KMS-11 (cell line): ENCODE data around the gene PPARG.

Experiments used
- H2AFZ ChIP-seq: fragments of 200-600 bp; sonication (generic); 2 replicates; pipeline ENCODE4 v1.6.1; 2016; ENCODE audit warnings: antibody characterized with exemption, mixed run types, low read depth
- H3K27ac ChIP-seq: fragments of 200-600 bp; sonication (generic); 2 replicates; pipeline ENCODE4 v1.6.1; 2016; ENCODE audit warnings: mild to moderate bottlenecking, mixed run types
- H3K27me3 ChIP-seq: fragments of 200-600 bp; sonication (generic); 2 replicates; pipeline ENCODE4 v1.6.1; 2017; ENCODE audit warnings: mild to moderate bottlenecking, low read depth, mixed run types, moderate library complexity; ENCODE audit not compliant: insufficient read depth
- H3K36me3 ChIP-seq: fragments of 200-600 bp; sonication (generic); 2 replicates; pipeline ENCODE4 v1.6.1; 2017; ENCODE audit warnings: mild to moderate bottlenecking, mixed run types; ENCODE audit not compliant: insufficient read depth
- H3K4me1 ChIP-seq: fragments of 200-600 bp; sonication (generic); 2 replicates; pipeline ENCODE4 v1.6.1; 2016; ENCODE audit warnings: mild to moderate bottlenecking, low read depth, mixed run types; ENCODE audit not compliant: poor library complexity, severe bottlenecking
- H3K4me2 ChIP-seq: fragments of 200-600 bp; sonication (generic); 2 replicates; pipeline ENCODE4 v1.7.0; 2016; ENCODE audit warnings: mild to moderate bottlenecking, mixed run types
- H3K4me3 ChIP-seq: fragments of 200-600 bp; sonication (generic); IDR thresholded peaks from 2 replicates; pipeline ENCODE4 v1.6.1; 2017; ENCODE audit warnings: low read depth, low read length, mixed read lengths; ENCODE audit not compliant: insufficient read depth
- H3K79me2 ChIP-seq: fragments of 200-600 bp; sonication (generic); 2 replicates; pipeline ENCODE4 v1.6.1; 2016; ENCODE audit warnings: low read depth, mixed run types; ENCODE audit not compliant: insufficient read depth
- H3K9ac ChIP-seq: fragments of 200-600 bp; sonication (generic); 2 replicates; pipeline ENCODE4 v1.6.1; 2016; ENCODE audit warnings: mild to moderate bottlenecking, mixed run types
- H4K20me1 ChIP-seq: fragments of 200-600 bp; sonication (generic); 2 replicates; pipeline ENCODE4 v1.6.1; 2016; ENCODE audit warnings: mild to moderate bottlenecking, mixed run types; ENCODE audit not compliant: insufficient read depth
- TF ChIP-seq, protein P1 (sequence below): fragments of 200-600 bp; sonication (generic); conservative IDR thresholded peaks from 2 replicates; pipeline ENCODE4 v1.6.1; 2017; ENCODE audit warnings: low read depth, mild to moderate bottlenecking, antibody characterized with exemption, low read length, moderate library complexity, mixed read lengths

PPARG gene

DNA sequence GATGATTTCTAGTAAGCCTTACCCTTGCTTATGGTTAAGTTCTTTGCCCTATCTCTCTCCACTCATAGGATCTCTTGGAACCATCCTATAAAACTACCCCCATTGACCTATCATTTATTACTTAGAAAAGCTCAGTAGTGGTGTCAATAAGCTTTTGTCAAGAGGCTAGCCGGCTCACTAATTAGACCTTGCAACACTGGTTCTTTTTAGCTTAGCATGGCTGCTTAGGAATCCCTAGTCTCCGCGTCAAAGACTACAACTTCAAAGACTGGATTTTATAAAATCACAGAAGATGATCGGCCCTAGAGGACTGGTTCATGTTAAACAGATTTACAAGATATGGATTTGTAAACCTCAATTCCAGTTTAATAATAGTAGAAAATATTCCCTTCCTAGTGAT lies 7.6 kb downstream of the PPARG start:
- TF ChIP-seq, protein P1, sequence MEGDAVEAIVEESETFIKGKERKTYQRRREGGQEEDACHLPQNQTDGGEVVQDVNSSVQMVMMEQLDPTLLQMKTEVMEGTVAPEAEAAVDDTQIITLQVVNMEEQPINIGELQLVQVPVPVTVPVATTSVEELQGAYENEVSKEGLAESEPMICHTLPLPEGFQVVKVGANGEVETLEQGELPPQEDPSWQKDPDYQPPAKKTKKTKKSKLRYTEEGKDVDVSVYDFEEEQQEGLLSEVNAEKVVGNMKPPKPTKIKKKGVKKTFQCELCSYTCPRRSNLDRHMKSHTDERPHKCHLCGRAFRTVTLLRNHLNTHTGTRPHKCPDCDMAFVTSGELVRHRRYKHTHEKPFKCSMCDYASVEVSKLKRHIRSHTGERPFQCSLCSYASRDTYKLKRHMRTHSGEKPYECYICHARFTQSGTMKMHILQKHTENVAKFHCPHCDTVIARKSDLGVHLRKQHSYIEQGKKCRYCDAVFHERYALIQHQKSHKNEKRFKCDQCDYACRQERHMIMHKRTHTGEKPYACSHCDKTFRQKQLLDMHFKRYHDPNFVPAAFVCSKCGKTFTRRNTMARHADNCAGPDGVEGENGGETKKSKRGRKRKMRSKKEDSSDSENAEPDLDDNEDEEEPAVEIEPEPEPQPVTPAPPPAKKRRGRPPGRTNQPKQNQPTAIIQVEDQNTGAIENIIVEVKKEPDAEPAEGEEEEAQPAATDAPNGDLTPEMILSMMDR = no peak
- Histone ChIP-seq H2AFZ (no peak overlapping the region), H3K27ac (no peak overlapping the region), H3K4me3 (no peak overlapping the region), H3K27me3 (no peaks in the 10 kb centered on the region), H3K79me2 (no peaks in the 10 kb centered on the region), H3K4me2 (no peak overlapping the region), H3K9ac (no peak overlapping the region), H3K4me1 (no peaks in the 10 kb centered on the region), H4K20me1 (no peaks in the 10 kb centered on the region), H3K36me3 (no peaks in the 10 kb centered on the region)

DNA sequence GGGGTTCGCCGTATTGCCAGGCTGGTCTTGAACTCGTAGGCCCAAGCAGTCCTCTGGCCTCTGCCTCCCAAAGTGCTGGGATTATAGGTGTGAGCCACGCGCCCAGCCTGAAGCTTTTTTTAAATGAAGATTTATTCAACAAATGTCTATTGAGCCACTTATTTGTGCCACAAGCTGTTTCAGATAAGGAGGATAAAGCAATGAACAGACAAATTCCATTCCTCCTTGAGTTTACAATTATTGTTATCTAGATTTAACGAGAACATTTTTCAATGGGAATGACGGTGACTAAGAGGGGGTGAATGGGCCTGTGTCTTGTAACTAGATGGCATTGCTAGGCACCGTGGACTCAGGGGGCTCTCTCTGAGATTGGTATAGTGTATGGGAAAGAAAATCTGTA lies 10.2 kb downstream of the PPARG start:
- TF ChIP-seq, protein P1 = no peak
- Histone ChIP-seq H3K4me1 (no peaks in the 10 kb centered on the region), H3K27me3 (no peaks in the 10 kb centered on the region), H3K9ac (no peak overlapping the region), H4K20me1 (no peaks in the 10 kb centered on the region), H3K27ac (no peak overlapping the region), H3K4me3 (no peak overlapping the region), H3K4me2 (no peak overlapping the region), H3K79me2 (no peaks in the 10 kb centered on the region), H2AFZ (no peak overlapping the region), H3K36me3 (no peaks in the 10 kb centered on the region)

DNA sequence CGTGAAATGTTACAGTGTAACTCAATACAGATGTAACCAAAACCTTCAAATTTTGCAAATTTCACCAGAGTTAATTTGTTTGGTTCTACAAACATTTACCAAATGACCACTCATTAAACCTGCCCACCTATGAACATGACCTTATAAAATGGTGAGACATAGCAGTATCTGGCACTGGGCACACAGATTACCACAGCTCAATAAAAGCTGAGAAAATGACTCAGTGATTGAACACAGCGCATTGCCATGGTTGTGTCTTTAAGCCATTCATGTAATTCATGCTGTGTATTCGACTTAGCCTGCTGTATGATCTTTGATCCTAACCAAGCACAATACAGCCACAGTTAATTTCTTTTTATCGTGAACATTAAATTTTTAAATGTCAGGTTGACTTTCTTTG lies 11.3 kb downstream of the PPARG start:
- Histone ChIP-seq H3K4me3 (no peak overlapping the region), H2AFZ (no peak overlapping the region), H4K20me1 (no peaks in the 10 kb centered on the region), H3K27me3 (no peaks in the 10 kb centered on the region), H3K79me2 (no peaks in the 10 kb centered on the region), H3K9ac (no peak overlapping the region), H3K36me3 (no peaks in the 10 kb centered on the region), H3K27ac (no peak overlapping the region), H3K4me2 (no peak overlapping the region), H3K4me1 (no peaks in the 10 kb centered on the region)
- TF ChIP-seq, protein P1 = no peak

DNA sequence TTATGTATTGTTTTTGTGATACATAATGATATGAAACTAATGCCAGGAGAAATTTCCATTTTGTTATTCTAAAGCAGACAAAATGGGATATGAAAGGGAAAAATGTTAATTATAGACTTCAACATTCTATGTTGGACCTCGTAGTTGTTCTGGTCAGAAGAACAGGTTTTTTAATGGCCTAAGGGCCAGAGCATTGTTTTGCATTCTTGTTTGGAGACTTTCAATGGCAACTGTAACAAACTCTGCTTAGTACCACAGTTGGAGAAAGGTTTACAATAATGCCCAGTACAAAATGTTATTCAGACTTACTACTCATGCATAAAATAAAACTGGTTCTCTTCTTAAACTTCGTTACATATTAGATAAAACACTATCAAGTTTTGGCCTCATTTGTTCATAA lies 12.2 kb downstream of the PPARG start:
- no peak overlapping the region for H3K4me3 ChIP-seq
- no peak overlapping the region for H3K4me2 ChIP-seq
- no peaks in the 10 kb centered on the region for H4K20me1 ChIP-seq
- no peaks in the 10 kb centered on the region for H3K27me3 ChIP-seq
- no peaks in the 10 kb centered on the region for H3K36me3 ChIP-seq
- no peaks in the 10 kb centered on the region for H3K4me1 ChIP-seq
- H3K79me2 ChIP-seq = no peaks in the 10 kb centered on the region
- H2AFZ ChIP-seq = no peak overlapping the region
- H3K27ac ChIP-seq = no peak overlapping the region
- no peak overlapping the region for H3K9ac ChIP-seq
- TF ChIP-seq, protein P1 = no peak

DNA sequence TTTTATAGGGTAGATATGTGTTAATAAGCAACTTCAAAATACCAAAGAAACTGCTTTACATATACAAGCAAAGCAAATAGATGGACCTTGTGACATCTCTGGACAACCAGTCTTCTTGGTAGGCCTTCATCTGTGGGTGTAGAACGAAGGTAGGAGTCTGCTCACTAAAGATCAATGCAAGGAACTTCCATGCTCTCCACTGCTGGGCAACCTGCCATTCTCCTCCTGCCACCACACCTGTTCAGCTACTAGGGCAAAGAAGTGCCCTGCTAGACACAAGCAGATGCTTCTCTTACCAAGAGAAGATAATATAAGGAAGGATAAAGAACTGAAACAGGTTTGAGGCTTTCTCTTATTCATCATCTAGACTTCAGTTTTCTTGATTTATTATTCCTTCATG lies 12.6 kb downstream of the PPARG start:
- H2AFZ ChIP-seq = no peak overlapping the region
- no peaks in the 10 kb centered on the region for H4K20me1 ChIP-seq
- no peak overlapping the region for H3K4me2 ChIP-seq
- H3K27me3 ChIP-seq = no peaks in the 10 kb centered on the region
- H3K4me3 ChIP-seq = no peak overlapping the region
- H3K9ac ChIP-seq = no peak overlapping the region
- TF ChIP-seq, protein P1 = no peak
- no peaks in the 10 kb centered on the region for H3K4me1 ChIP-seq
- H3K36me3 ChIP-seq = no peaks in the 10 kb centered on the region
- H3K27ac ChIP-seq = no peak overlapping the region
- no peaks in the 10 kb centered on the region for H3K79me2 ChIP-seq
